Stimulated activated CD8-positive, alpha-beta memory T cell treated with anti-CD3 and anti-CD28 coated beads, Interleukin-2, amount 100 ng/mL, for 48 hours (primary cell): ENCODE measurements around the gene KRT33A.
"Not testable (repeated sequence)": the region's sequence is repeated elsewhere in the genome, so short reads cannot be mapped to it uniquely, and the experiment has no call there.

Experiments
- DNase-seq, 2 donors: peaks; one replicate each; pipeline ENCODE4 v3.0.0-alpha.2; 2020; ENCODE audit warnings: low read depth in 2 of 2

KRT33A gene

GRCh38 chr17:41350381-41350878 is at the start of gene KRT33A:
Gene KRT33A, minus strand, starts transcription at chr17:41350828. Its CDS starts 61 bp downstream, at chr17:41350767.
- not testable (repeated sequence) for DNase-seq

DNA sequence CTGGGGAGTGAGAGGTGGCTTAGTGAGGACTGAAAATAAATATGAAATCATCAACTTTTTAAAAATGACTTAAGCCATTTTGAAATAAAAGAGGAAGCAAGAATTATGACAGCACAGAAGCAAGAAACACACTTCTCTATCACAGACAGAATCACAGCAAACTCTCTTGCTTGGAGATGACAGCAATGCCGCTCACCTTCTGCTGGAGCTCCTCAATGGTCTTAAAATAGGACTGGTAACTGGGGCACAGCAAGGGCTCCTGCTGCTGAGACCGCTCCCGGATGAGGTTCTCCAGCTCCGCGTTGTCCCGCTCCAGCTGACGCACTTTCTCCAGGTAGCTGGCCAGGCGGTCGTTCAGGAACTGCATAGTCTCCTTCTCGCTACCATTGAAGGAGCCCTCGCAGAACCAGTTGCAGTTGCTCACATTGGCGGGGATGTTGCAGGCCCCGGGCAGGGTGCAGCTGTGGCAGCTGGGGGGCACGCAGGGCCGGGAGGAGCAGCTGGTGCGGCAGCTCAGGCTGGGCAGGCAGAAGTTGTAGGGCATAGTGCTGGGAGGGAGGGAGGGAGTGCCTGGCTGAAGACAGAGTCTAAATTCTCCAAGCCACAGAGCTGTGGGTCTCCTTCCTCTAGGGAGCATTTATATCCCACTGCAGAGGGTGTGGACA is 46.5 kb upstream of the KRT33A start, which contains the start of gene KRT31:
Gene KRT31, minus strand, starts transcription at position 613 of the 665 bp plus-strand sequence. Its CDS starts 69 bp downstream, at position 544.
- no peak for DNase-seq

GRCh38 chr17:41396340-41396739 is 45.7 kb upstream of the KRT33A start:
- DNase-seq: no peak

DNA sequence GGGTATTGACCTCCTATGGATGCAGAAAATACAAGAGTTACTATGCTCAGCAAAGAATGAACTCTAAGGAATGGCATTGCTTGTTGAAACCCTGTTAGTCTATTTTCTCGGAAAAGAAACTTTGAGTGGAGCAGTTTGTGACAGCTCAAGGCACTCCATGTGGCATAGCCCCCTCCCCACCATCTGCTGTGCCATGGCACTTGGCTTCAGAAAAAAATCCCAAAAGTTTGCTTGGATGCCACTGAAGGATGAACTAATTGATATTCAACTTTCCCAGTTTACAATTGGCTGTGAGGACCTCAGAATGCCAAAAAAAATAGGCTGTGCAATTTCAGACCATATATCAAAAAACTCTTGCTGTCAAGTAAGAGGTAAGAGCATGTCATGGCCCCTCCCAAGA is 45.0 kb upstream of the KRT33A start:
- no peak for DNase-seq

DNA sequence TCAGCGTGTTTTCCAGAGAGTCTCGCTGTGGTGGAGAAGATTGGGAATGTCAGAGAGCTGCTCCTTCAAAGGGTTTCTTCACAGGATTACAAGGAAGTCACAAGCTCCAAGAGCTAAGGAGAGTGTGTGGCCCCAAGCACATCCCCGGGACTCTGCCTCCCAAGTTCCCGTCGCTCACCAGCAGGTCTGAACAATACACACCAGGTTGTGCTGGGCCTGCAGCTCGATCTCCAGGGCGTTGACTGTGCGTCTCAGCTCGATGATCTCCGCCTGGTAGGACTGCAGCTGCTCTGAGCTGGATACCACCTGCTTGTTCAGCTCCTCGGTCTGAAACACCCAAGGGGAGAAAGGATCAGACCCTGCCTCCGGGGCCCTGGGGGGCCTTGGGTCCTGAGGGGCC is 44.4 kb upstream of the KRT33A start:
- DNase-seq: not testable (repeated sequence)

DNA sequence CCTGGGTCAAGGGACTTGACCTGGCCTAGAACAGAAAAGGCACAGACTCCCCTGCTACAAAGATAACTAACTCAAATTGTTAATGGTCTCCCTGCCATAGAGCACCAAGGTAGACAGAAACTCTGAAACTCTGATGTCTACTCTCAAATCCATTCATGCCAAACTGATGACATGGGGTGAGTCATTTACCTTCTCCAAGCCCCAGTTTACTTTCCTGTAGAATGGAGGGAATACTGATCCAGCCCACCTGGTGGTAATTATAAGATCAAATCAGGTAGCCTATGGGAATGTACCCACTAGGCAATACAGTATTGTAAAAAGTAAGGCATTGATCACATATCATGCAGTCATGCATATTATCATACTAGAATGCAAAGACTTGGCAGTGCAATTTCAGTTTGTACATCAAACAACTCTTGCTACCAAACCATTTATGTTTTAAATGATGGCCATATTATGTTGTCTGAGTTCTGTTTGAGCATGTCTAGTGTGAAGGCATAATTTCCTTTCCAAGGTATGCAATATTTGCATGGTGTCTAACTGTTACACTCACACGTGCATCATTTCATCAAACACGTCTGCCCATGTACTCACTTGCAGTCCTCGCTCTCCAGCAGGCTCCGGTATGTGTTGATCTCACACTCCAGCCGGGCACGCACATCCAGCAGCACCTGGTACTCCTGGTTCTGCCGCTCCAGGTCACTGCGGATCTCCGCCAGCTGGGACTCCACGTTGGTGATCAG is 43.8 kb upstream of the KRT33A start:
- DNase-seq: no peak

DNA sequence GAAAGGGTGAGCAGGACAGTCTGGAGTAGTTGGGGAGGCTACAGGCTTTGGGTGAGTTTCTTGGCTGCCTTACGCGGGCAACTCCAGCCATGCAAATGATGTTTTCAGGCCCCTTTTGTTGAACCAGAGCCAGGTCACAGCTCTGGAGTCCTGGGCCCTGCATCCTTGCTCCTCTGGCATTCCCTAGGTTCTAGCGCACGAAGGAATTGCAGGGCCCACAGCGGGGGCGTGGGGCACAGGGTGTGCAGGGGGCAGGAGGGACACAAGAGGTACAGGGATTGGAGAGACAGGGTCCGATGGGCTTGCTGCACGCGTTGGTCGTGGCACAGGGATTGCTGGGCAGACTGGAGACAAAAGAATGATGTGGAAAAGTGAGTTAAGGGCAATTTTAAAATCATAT is 43.2 kb upstream of the KRT33A start:
- DNase-seq: no peak

DNA sequence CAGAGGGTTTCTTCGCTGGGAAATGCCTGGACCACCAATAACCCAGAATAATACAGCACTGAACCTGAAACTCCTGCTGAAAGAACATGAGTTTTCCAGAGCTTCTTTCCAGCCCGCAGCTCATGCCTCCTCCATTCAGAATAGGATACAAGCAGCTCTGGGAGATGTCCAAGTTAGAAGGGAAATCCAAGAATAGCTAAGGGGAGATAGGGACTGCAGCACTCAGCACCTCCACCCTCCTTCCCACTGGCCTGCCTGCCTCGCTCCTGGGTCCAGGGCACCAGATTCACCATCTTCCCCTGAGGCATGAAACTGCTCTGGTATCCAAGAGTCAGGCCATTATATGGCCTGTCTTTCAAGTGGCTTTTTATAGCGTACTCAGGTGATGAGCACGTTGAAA is 42.7 kb upstream of the KRT33A start:
- DNase-seq: no peak

DNA sequence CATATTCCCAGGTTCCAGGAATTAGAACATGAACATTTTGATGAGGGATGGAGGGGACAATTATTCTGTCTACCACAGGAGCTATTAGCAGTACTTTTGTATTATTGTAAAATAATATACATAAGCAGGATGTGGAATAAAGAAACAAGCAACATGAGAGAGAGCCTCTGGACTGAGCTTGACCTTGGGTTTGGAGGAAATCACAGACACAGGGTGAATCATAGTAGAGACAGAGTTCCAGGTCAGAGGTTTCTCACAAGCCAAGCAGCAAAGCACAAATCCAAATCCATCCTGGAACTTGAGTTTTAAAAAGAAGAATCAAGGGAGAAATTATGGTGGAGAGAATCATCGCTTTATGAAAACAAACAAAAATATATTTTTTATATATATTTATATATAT is 41.6 kb upstream of the KRT33A start:
- DNase-seq: no peak

DNA sequence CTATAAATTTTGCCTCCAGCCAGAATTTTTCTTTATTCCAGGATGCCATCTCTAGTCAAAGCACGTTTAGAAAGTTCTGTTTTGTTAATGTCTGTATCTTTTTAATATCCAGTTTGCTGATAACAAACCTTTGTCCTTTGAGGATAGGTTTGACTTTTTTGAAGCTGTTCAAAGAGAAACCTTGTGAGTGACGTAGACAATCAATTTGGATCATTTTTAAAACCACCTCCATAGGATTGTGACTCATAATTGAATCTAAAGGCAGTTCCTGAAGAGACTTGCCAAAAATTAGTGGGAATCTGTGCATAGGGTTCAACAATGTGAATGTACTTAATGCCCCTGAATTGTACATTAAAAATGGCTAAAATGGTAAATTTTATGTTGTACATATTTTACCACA is 40.9 kb upstream of the KRT33A start:
- DNase-seq: no peak

- no peak for DNase-seq
These were observed 39.8 kb upstream of the KRT33A start for GRCh38 chr17:41390411-41390938.

DNA sequence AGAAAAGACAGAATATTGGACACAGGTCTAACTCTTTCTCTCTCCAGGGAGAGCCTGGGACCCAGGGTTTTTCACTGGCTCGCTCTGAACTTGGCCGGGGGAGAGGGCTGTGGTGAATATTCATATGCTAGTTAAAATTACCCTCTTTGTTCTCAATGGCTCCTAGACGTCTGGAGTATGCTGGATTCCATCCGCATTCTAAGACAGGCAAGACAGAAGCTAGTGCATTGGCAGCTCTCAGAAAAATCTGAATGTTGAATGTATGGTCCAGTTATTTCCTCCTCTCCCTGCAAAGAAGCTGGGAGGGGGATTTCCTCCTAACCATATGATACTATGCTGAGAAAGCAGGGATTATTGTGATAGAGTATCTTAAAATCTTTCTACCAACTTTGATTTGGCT is 37.0 kb upstream of the KRT33A start:
- no peak for DNase-seq

GRCh38 chr17:41386227-41386626 is 35.6 kb upstream of the KRT33A start:
- no peak for DNase-seq

DNA sequence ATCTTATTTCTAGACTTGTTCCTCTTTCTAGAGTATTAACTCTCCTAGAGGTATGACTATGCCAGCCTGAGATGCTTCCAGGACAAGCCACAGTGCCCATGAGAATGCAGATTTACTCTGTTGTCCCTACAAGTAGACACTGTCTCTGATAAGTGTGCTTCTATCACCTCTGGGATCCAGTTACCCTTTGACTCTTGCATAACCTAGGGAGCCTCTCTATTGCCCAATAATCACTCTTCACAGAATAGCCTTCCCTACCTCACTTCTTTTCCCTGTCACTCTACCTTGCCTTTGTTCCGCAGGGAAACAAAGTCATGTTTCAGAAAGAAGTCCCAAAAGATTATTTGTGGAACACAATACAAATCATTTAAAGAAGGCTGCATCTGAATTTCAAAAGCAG is 33.1 kb upstream of the KRT33A start:
- DNase-seq: no peak

GRCh38 chr17:41382394-41382793 is 31.8 kb upstream of the KRT33A start:
- DNase-seq: no peak

DNA sequence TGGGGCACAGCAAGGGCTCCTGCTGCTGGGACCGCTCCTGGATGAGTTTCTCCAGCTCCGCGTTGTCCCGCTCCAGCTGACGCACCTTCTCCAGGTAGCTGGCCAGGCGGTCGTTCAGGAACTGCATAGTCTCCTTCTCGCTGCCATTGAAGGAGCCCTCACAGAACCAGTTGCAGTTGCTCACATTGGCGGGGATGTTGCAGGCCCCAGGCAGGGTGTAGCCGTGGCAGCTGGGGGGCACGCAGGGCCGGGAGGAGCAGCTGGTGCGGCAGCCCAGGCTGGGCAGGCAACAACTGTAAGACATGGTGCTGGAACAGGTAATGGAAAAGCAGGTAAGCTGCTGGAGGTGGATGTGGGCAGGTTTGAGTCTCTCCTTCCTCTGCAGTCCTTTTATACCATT is 31.3 kb upstream of the KRT33A start, which contains the start of gene KRT34:
Gene KRT34, minus strand, starts transcription at position 364 of the 400 bp plus-strand sequence. Its CDS starts 60 bp downstream, at position 304.
- DNase-seq: not testable (repeated sequence)

DNA sequence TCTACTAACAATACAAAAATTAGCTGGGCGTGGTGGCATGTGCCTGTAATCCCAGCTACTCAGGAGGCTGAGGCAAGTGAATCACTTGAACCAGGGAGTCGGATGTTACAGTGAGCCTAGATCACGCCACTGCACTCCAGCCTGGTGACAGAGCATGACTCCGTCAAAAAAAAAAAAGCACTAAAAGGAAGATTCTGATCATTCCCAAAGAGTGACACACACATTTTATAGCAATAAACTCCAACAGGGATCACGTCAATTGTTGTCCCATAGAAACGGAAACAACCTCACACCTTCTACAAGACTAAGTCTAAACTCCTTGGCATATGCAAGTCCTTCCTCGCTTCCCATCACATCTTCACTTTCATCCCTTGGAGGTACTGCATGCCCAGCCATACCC is 29.5 kb upstream of the KRT33A start:
- DNase-seq: not testable (repeated sequence)

DNA sequence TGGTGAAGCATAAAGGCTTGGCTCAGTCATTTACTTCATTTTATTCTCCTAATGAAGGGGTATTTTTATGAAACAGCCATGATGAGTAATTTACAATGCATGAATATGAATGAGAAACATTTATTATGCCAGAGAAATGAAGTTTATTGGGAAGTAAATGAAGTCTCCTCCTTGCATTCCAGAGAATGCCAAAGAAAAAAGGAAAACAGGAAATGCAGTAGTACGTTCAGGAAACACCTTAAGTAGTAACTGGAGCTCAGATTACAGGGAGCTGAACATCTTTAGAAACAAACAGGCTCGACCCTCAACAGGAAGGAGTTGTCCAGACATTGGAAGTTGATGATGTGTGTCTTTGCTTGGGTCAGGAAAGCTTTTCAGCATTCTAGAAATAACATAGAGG is 26.9 kb upstream of the KRT33A start:
- DNase-seq: no peak

DNA sequence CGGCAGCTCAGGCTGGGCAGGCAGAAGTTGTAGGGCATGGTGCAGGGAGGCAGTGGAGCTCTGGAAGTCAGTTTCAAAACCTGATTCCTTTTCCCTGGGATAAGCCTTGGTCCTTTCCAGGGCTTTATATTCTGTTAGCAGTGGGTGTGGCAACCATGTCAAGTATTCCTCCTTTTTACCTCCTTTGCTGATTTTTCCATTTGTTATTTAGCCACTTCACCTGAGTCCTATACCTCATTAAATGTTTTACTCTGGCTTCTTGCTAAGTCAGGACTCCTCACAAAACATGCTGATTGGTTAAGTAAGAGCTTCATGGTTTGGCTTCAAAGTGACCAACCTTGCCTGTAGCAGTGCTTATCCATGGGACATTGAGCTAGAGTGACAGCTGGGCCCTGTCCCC is 19.1 kb upstream of the KRT33A start, which contains the start of gene KRT33B:
Gene KRT33B, minus strand, starts transcription at position 101 of the 400 bp plus-strand sequence. Its CDS starts 63 bp downstream, at position 38.
- DNase-seq: no peak

DNA sequence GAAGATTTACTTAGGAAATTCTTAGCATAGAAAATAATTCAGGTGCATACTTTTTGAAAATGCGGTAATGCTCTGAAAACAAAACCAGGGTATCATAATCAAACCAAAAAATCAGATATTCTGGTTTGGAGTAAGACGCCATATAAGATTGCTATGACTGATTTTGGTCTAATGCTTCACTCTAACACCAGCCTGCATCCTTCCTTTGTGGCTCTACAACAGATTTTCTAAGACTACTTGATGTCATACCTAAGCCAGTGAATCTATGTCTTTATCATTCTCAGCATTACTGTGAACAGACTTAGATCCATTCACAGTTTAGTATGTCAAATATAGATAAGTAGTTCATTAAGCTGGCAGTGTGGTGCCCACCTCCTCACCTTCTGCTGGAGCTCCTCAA is 18.4 kb upstream of the KRT33A start:
- no peak for DNase-seq

DNA sequence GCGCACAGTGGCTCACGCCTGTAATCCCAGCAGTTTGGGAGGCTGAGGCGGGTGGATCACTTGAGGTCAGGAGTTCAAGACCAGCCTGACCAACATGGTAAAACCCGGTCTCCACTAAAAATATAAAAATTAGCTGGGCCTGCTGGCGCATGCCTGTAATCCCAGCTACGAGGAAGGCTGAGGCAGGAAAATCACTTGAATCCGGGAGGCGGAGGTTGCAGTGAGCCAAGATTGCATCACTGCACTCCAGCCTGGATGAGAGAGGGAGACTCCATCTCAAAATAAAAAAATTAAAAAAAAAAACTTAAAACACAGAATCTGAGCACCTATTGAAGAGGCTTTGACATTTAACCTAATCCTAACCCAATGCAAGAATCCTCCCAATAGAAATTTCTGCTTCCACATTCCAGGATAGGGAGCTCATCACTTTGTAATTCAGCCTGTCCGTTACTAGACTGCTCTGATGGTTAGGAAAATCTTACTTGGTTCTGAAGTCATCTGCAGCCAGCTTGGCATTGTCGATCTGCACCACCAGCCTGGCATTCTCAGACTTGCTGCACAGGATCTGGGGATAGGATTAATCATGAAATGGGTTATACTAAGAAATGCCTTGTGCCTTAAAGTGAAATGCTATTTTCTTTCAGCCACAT is 16.9 kb upstream of the KRT33A start:
- no peak for DNase-seq

DNA sequence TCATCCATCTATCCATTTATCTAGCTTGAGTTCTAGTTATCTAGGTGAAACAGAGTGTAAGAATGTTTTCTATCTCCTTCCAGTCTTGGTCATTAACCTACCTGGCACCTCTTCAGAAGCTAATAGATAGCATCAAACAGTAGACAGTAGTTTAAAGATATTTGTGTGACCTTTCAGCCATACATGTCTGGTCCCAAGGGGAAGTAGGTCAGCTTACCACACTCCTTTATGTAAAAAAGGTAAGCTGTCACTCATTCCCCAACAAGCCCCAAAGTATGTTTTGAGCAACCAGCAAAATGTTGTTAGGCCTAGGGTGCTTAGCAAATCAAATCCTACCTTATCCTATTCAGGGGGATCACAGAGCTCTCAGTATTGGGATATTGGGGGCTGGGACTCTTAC is 15.4 kb upstream of the KRT33A start:
- DNase-seq: no peak
